ENCODE measurements around the gene CROCC2.

CROCC2 gene

DNA sequence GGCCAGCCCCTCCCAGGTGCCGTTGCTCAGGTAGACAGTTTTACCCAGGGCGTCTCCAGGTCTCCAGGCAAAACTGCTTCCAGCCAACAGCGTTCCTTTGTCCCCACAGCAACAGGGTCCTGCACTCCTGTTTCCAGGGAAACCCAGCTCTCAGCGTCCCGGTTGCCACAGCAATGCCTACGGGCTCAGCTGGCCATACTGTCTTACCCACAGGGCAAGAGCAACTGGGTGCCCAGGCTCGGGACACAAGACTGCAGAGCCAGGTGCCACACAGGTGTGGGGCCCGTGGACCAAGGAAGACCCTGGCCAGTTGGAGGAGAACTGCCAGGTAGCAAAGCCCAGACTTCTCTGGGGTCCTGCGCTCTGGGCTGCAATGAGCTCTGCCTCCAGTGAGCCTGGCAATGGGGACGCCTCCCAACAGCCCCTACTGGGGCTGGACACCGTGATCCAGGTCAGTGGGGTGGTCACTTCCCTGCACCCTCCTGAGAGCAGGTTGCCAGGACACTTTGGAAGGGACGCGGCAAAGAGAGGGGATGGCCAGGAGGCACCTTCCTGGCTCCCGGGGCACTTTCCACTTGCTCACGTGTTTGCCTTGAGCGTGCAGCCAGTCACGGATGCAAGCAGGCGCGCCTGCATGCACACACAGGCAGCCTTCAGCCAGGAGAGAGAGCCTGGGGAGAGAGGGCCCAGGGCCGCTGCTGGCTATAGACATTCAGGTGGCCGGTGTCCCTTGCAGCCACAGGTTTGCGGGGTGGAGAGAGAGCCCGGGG is at the start of gene CROCC2:
Gene CROCC2, plus strand, starts transcription at position 196 of the 770 bp plus-strand sequence. Its CDS starts 178 bp downstream, at position 374.
- no peak for DNase-seq

GRCh38 chr2:240857039-240858008 is 48.8 kb upstream of the CROCC2 start:
- peak; percentile 6 for DNase-seq

- DNase-seq = no peak
Observed at GRCh38 chr2:240858321-240858720, 47.8 kb upstream of the CROCC2 start.

DNA sequence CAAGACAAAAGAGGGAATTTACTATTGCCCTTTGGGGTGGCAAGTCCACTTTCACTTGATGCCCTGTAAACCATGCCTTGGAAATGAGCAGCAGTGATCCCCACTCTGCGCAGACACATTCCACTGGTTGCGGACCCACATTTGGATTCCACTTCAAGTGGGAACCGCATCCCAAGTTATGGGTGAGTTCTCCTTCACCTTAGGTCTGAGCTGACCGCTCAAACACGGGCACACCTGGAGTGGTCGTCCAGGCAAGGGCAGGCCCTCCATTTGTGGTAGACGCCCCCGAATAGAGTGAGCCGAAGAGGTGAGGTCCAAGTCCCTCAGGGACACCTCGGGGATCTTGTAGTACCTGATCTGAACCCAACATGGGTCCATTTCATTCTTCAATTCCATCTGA is 47.3 kb upstream of the CROCC2 start:
- no peak for DNase-seq

- DNase-seq = no peak
Observed at GRCh38 chr2:240861547-240861946, 44.6 kb upstream of the CROCC2 start.

GRCh38 chr2:240864475-240864874 is 41.7 kb upstream of the CROCC2 start:
- no peak for DNase-seq

DNA sequence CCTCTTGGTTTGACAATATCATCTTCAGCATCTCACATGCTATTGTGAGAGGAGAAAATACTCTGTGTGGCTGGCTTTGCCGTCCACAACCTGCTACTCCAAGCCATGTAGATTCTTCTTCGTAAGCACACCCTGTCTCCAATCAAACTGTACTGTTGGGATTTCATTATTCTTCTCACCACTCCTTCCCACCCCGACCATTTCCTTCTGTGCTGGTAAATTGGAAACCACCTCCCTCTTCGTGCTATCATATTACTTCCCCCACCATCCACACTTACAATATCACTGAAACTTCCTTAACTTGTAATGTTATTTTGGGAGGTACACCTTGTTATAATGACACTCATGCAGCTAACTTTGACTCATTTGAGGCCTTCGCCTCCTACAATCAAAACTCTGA is 40.7 kb upstream of the CROCC2 start:
- DNase-seq = no peak

DNA sequence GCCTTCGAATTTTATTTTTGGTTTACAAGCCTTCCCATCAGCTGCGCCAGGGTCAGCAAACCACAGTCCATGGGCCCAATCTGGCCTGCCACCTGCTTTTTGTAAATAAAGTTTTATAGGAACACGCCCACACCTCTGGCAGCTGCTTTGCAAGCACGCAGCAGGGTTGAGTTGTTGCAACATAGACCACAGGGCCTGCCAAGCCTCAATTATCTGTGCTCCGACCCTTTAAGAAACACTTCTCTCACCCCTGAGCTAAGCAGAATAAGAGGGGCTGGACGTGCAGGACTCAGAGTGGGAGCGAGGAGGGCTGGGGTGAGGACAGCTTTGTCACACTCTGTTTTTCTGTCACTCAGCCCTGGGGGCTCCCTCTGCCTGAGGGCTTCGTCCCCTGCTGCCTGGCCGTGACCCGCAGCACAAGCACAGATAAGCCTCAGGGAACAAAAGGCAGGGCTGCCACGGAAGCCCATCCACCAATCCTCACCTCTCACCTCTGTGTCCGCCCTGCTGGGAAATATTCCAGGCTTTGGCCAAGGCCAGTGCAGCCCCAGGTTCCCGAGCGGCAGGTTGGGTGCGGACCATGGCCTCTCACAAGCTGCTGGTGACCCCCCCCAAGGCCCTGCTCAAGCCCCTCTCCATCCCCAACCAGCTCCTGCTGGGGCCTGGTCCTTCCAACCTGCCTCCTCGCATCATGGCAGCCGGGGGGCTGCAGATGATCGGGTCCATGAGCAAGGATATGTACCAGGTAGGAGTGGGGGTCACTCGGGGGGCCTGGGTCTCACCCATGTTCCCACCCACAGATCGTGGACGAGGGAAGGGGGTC is 37.6 kb upstream of the CROCC2 start, which contains the start of gene AGXT:
Gene AGXT, plus strand, starts transcription at position 539 of the 823 bp plus-strand sequence. Its CDS starts 42 bp downstream, at position 581.
- no peak for DNase-seq

DNA sequence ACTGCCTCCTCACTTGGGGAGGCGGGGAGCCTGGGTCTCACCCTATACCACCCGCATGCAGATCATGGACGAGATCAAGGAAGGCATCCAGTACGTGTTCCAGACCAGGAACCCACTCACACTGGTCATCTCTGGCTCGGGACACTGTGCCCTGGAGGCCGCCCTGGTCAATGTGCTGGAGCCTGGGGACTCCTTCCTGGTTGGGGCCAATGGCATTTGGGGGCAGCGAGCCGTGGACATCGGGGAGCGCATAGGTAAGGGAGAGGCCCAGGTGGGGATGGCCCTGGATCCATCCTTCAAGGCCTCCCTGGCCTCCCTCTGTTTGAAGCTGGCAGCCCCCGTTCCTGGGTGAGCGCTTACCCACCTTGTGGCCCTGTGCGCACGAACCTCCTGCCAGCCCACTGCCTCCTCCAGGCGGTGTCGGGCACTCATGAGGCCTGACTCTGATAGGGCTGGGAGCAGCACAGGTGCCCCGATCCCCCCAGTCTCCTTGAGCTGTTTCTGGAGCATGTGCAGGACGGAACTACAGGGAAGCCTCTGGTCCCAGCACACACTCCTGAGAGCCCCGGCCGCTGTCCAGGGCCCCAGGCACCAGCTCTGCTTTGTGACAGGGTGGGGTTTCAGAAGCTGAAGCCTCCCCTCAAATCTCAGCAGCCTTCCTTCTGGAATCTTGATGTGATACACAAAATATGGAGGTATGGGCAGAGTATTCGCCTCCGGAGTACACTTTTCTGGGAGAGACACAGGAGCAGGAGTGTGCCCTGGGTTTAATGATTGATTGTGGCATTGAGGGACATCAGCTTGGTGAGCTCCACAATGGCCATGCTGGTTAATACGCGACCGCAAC is 36.8 kb upstream of the CROCC2 start:
- no peak for DNase-seq

DNA sequence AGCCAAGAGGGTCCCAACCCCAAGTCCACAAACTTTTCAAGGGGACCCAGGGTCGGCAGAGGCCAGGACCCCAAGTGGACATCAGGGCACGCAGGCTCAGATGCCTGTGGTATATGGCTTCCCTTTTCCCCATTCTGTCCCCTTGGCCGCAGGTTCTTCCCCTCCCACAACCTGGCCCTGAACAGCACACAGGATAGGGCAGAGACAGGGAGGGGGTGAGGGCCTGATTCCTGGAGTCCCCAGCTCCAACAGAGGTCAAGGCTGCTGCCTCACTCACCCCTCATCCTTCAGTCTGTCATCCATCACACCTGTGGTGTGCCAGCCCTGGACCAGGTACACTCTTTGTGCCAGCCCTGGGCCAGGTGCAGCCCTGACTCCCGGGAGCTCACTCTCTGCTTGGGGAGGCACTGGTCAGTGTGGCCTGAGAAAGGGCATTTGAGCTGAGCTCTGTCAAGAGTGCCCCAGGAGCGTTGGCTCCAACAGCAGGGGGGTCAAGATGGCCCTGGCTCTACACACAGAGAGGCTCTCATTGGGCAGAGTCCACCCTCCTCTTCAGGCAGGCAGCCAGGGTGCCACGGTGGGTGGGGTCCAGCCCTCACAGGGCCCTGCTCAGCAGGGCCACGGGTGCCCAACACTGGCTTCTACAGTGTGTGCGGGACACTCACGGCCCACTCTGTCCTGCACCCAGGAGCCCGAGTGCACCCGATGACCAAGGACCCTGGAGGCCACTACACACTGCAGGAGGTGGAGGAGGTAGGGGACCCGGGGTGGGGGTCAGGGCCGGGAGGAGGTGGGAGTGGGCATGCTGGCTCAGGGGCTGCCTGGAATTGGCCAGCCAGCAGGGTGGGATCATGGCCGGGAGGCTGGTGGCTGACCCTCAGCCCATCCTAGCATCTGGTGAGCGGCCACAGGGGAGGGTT is 35.9 kb upstream of the CROCC2 start:
- no peak for DNase-seq

DNA sequence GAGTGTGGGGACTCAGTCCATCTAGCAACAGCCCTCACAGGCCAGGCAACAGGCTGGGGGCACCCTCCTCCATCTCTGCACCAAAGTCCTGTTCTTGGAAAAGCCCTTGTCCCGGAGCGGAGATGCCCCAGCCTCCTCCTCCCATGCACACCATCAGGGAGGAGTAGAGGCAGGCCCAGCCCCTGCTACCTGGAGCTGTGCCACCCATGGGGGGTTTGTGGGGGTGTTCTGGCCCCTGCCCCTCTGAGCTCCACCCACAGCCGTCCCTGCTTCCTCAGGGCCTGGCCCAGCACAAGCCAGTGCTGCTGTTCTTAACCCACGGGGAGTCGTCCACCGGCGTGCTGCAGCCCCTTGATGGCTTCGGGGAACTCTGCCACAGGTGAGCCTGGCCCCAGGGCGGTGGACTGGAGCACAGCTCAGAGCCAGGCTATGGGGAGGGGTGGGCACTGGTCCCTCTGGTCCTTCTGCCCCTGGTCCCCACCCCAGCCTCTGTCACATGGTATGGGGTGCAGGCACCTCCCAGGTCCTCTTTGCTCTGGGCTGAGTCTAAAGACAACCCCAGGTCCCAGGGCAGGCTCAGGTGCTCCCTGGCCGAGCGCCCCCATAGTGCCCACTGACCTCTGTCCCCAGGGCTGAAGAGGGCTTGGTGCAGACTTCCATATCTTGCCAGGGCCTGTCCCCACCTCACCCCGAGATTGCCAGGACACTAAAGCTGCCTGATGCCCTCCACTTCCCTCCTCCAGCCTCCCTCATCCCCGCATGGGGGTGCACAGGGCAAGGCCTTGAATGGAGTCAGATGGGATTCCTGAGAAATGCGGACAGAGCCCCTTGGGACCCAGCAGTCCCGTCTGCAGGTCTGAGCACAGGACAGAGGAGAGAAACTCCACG is 34.8 kb upstream of the CROCC2 start:
- DNase-seq = no peak

DNA sequence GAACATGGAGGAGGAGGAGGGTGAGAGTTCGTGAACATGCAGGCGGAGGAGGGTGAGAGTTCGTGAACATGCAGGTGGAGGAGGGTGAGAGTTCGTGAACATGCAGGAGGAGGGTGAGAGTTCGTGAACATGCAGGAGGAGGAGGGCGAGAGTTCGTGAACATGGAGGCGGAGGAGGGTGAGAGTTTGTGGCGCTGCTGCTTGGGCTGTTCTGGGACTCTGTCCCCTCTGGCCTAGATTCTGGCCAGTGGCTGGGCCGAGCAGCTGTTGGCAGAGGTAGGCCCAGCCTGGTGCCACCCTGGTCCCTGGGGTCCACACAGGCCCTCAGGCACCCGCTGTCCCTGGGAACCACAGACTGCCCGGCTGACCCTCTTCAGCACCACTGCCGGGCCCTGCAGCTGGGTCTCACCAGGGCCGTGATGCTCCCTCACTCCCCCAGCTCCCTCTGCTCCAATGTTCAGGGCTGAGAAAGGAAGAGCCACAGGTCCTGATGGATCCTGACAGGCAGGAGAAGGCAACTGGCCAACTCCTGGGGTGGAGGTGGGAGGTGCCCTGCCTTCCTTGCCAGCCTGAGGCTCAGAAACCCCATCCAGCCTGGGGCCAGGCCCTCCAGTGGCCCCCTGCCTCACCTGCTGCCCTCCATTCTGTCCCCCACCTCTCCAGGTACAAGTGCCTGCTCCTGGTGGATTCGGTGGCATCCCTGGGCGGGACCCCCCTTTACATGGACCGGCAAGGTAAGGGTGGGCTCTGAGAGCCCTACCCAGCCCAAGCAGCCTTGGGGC is 33.6 kb upstream of the CROCC2 start:
- DNase-seq = no peak

GRCh38 chr2:240873098-240873788 is 32.9 kb upstream of the CROCC2 start:
- DNase-seq = no peak

- DNase-seq = no peak
Observed at GRCh38 chr2:240873805-240874714, 32.1 kb upstream of the CROCC2 start.

- DNase-seq = no peak
Observed at GRCh38 chr2:240874715-240875227, 31.4 kb upstream of the CROCC2 start.

DNA sequence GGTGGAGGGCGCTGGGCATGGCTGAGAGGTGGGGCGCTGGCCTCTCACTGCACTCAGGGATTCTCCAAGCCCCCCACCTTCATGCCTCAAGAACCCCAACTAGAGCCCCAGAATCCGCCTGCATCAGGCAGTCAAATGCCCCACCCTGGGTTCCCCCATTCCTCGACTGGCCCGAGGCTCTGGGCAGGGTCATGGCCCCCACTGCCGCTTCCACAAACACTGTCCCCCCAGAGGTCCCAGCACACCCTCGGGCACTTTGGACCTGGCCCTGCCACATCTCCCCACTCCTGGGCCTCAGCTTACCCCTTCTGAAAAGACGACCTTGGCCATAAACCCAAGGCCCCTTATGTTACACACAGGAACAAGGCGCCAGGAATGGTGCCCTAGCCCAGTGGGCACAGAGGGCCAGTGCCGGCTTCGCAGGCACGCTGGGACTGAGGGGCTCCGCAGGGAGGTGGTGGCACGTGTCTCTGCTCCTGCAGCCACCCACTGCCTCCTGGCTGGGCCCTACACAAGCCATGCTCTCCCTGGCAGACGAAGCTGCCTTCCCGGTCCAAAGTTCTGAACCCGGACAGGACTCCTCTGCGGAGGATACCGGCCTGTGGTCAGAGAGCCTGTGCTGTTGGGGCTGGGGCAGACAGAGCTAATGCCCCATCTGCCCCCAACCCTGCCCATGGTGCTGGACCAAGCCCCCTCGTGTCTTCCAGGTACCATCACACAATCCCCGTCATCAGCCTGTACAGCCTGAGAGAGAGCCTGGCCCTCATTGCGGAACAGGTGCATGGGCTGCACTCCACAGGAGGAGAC is 30.7 kb upstream of the CROCC2 start:
- no peak for DNase-seq

All from NCI-H1092 treated with DMSO at 0.1 percent for 48 hours (cell line).